HT-29 (cell line): ENCODE results near the gene LYPD4. TPM values are rescaled to one million over a fixed set of nuclear protein-coding genes. Genes with fewer than 3 reads are reported as not detected.

Experiments used
- DNase-seq: peaks from one replicate; pipeline ENCODE4 v3.0.0-alpha.2; 2015; ENCODE audit warnings: low spot score
- total RNA-seq: library from RNA; depleted of rRNA; stranded (reverse); fragments of >200 nt; shearing (Covaris generic); gene quantifications from 2 replicates; pipeline ENCODE4 v1.2.3, GENCODE V29; 2014

Gene LYPD4
- total RNA-seq, 1 experiment from 2014 or later, result not detected

- DNase-seq, result peak; percentile 99
Observed at GRCh38 chr19:41872775-41873647, 28.5 kb upstream of the LYPD4 start.

GRCh38 chr19:41872384-41872774 lies 27.9 kb upstream of the LYPD4 start:
- DNase-seq, result peak; percentile 45

GRCh38 chr19:41871573-41872383 lies 27.3 kb upstream of the LYPD4 start:
- peak; percentile 35 for DNase-seq

GRCh38 chr19:41870401-41870873 lies 26.0 kb upstream of the LYPD4 start:
- DNase-seq, result no peak

GRCh38 chr19:41869374-41869955 lies 25.0 kb upstream of the LYPD4 start:
- DNase-seq, result no peak

- no peak for DNase-seq
Observed at GRCh38 chr19:41868989-41869300, 24.5 kb upstream of the LYPD4 start.

- no peak for DNase-seq
Observed at GRCh38 chr19:41868120-41868988, 23.9 kb upstream of the LYPD4 start.

- DNase-seq, result no peak
Observed at GRCh38 chr19:41866284-41866683, 21.8 kb upstream of the LYPD4 start.

GRCh38 chr19:41864374-41864773 lies 19.9 kb upstream of the LYPD4 start:
- no peak for DNase-seq

- no peak for DNase-seq
Observed at GRCh38 chr19:41863209-41863931, 18.9 kb upstream of the LYPD4 start.

- DNase-seq, result no peak
Observed at GRCh38 chr19:41862445-41862986, 18.0 kb upstream of the LYPD4 start.

- DNase-seq, result no peak
Observed at GRCh38 chr19:41861846-41862245, 17.4 kb upstream of the LYPD4 start.

- peak; percentile 45 for DNase-seq
Observed at GRCh38 chr19:41861116-41861768, 16.8 kb upstream of the LYPD4 start.

- DNase-seq, result peak; percentile 48
Observed at GRCh38 chr19:41860419-41861115, 16.1 kb upstream of the LYPD4 start.

GRCh38 chr19:41859618-41860418 lies 15.3 kb upstream of the LYPD4 start, which contains the start of gene RPS19:
Gene RPS19 (plus strand): TSS chr19:41860255. CDS start chr19:41860775, 520 bp downstream.
- DNase-seq, result peak; percentile 100

GRCh38 chr19:41859213-41859617 lies 14.7 kb upstream of the LYPD4 start:
- DNase-seq, result no peak

GRCh38 chr19:41853768-41854167 lies 9.3 kb upstream of the LYPD4 start:
- no peak for DNase-seq

GRCh38 chr19:41853344-41853743 lies 8.9 kb upstream of the LYPD4 start:
- DNase-seq, result no peak
